ENCODE results near the gene AHCYL1.

GRCh38 chr1:110059133-110059863 lies 74.7 kb downstream of the AHCYL1 start:
- TF ChIP-seq CTCF (conservative IDR thresholded peaks at IDR 0.05) (no peak), EZH2 (IDR thresholded peaks at IDR 0.05; ENCODE audit: low read depth) (no peak)
